Glutamatergic neuron (in vitro differentiated cells): ENCODE measurements around the gene TNS3. TPM values are rescaled to one million over a fixed set of nuclear protein-coding genes. Genes with fewer than 3 reads are reported as not detected.

Source experiments
- DNase-seq: peaks from one replicate; pipeline ENCODE4 v3.0.0; 2022
- H3K27ac Mint-ChIP-seq: one replicate; pipeline ENCODE4 v1.8.0; 2020; ENCODE audit warnings: mild to moderate bottlenecking, mixed read lengths, inconsistent platforms; ENCODE audit not compliant: unreplicated experiment
- H3K27me3 Mint-ChIP-seq: one replicate; pipeline ENCODE4 v1.8.0; 2020; ENCODE audit warnings: mild to moderate bottlenecking, moderate library complexity, mixed read lengths, inconsistent platforms; ENCODE audit not compliant: unreplicated experiment
- H3K36me3 Mint-ChIP-seq: one replicate; pipeline ENCODE4 v1.8.0; 2020; ENCODE audit warnings: mild to moderate bottlenecking, mixed read lengths, inconsistent platforms; ENCODE audit not compliant: unreplicated experiment
- H3K4me1 Mint-ChIP-seq: one replicate; pipeline ENCODE4 v1.8.0; 2020; ENCODE audit warnings: mild to moderate bottlenecking, low read depth, mixed read lengths, inconsistent platforms; ENCODE audit not compliant: unreplicated experiment
- H3K4me3 Mint-ChIP-seq: one replicate; pipeline ENCODE4 v1.8.0; 2020; ENCODE audit warnings: mild to moderate bottlenecking, mixed read lengths, inconsistent platforms; ENCODE audit not compliant: unreplicated experiment
- H3K9me3 Mint-ChIP-seq: one replicate; pipeline ENCODE4 v1.8.0; 2020; ENCODE audit warnings: mild to moderate bottlenecking, moderate library complexity, mixed read lengths, inconsistent platforms; ENCODE audit not compliant: unreplicated experiment
- total RNA-seq: library from RNA; stranded (reverse); fragmentation: NEBNext Ultra II Directional; extraction: Animal tissue kit (Norgen Biotek cat#: 25700); gene quantifications from one replicate; pipeline ENCODE4 v1.2.1, GENCODE V29; 2021; ENCODE audit not compliant: unreplicated experiment
- TF ChIP-seq, protein P1 (sequence below): fragments of 200-600 bp; sonication (generic); IDR thresholded peaks from one replicate; pipeline ENCODE4 v1.5.0; 2021; ENCODE audit not compliant: partially characterized antibody, unreplicated experiment

TNS3 gene
- total RNA-seq, 1 donor from 2014 or later = 3.8 TPM

DNA sequence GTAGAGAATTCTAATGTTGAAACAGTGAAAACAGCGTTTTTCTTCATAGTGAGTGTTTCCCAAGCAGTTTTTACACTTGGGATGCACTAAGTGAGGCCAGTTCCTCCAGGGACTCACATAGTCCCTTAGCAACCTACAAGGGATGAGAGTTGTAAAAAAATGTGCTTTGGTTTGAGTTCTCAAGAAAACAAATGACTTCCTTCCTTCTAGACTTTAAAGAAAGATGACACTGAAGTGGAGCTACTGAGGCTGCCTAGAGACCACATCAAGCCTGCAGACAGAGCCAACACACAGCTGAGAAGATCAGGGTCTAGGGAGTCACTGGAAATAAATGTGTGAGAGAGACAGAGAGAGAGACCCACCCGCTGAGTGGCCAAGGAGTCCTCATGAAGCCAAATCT is 264.4 kb downstream of the TNS3 start:
- no peaks in the 10 kb centered on the region for H3K36me3 Mint-ChIP-seq
- no peaks in the 10 kb centered on the region for H3K27me3 Mint-ChIP-seq
- no peak overlapping the region for H3K27ac Mint-ChIP-seq
- H3K4me3 Mint-ChIP-seq = no peak overlapping the region
- TF ChIP-seq, protein P1, sequence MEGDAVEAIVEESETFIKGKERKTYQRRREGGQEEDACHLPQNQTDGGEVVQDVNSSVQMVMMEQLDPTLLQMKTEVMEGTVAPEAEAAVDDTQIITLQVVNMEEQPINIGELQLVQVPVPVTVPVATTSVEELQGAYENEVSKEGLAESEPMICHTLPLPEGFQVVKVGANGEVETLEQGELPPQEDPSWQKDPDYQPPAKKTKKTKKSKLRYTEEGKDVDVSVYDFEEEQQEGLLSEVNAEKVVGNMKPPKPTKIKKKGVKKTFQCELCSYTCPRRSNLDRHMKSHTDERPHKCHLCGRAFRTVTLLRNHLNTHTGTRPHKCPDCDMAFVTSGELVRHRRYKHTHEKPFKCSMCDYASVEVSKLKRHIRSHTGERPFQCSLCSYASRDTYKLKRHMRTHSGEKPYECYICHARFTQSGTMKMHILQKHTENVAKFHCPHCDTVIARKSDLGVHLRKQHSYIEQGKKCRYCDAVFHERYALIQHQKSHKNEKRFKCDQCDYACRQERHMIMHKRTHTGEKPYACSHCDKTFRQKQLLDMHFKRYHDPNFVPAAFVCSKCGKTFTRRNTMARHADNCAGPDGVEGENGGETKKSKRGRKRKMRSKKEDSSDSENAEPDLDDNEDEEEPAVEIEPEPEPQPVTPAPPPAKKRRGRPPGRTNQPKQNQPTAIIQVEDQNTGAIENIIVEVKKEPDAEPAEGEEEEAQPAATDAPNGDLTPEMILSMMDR = no peak
- DNase-seq = no peak
- H3K9me3 Mint-ChIP-seq = peaks cover 3% of the 10 kb centered on the region
- H3K4me1 Mint-ChIP-seq = peaks cover 7% of the 10 kb centered on the region

DNA sequence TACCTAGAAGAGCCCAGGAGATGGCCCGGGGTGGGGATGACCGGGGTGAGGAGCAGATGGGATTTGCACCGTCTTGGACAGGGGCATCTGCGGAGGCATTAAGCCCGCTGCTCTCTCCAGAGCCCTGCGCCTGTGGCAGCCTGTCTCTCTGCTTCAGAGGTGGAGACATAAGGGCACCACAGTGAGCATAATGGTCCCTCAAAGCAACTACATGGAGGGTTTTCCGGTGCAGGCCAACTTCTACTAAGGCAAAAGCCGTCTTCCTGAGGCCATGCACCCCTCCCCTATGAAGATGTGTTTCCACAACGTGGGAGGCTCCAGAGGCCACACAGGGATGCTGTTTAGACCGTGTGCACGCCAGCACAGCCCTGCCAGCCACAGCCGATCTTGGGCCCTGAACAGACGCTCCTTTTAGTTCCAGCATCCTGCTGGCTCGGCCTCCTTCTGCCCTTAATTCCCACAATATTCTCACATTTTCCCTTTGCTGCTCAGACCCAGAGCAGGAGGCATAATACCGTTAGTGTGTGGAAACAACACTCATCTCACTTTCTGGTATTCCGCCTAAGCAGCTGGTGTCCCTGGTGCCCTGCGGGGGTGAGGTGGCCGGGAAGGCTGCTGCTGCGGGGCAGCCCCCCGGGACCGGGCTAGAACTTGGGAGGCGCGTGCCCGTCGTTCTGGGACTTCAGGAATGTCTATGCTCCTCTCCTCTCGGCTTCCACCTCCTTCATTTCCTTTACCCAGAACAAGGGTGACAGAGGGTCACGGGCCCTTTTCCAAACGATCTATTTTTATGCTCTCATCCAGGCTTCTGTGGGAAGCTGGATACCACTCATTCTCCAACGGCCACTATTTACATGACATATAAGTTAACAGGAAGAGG is 266.9 kb downstream of the TNS3 start:
- Mint-ChIP-seq H3K4me1 (peaks cover 7% of the 10 kb centered on the region), H3K27me3 (no peaks in the 10 kb centered on the region), H3K9me3 (peaks cover 3% of the 10 kb centered on the region), H3K27ac (no peak overlapping the region), H3K4me3 (no peak overlapping the region), H3K36me3 (no peaks in the 10 kb centered on the region)
- TF ChIP-seq, protein P1 = no peak
- DNase-seq = no peak

DNA sequence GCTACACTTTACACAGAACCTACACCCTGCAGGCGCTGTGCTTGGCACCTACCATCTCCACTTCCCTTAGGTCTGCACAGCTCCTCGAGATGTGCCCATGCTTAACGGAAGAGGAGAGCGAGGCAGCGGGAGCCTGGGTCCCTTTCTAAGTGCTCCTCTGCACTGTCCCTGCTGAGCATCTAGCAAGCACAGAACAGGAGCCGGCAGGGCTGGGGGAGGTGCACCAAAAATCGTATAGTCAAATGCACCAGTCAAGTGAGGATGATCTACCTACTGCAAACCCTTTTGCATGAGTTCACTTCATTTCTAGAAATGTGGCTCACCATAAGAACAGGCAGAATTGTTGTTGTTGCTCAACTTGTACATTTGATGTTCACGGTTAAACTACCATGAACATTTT is 267.7 kb downstream of the TNS3 start:
- H3K36me3 Mint-ChIP-seq = no peaks in the 10 kb centered on the region
- peaks cover 3% of the 10 kb centered on the region for H3K9me3 Mint-ChIP-seq
- H3K4me3 Mint-ChIP-seq = no peak overlapping the region
- no peak for DNase-seq
- H3K4me1 Mint-ChIP-seq = peaks cover 7% of the 10 kb centered on the region
- H3K27me3 Mint-ChIP-seq = no peaks in the 10 kb centered on the region
- H3K27ac Mint-ChIP-seq = no peak overlapping the region
- TF ChIP-seq, protein P1 = no peak

DNA sequence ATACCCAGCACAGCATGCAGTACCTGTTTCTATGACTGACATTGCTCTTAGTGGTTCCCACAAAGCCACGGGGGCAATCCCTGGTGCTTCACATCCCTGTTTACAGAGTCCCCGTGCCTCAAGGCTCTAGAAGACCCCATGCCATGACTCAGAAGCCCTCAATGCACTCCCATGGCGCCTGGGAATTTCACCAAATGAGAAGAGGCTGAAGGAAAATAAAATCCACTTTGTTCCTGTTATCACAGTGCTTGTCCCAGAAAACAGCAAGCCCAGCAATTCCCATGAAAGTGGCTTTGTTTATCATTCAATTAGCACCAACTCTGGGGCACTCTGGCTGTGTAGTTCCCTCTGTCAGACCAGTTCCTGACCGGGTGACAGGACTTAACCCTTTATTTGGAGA is 268.3 kb downstream of the TNS3 start:
- Mint-ChIP-seq H3K4me3 (no peak overlapping the region), H3K27ac (no peak overlapping the region), H3K27me3 (no peaks in the 10 kb centered on the region), H3K9me3 (peaks cover 6% of the 10 kb centered on the region), H3K4me1 (peaks cover 7% of the 10 kb centered on the region), H3K36me3 (peaks cover 5% of the 10 kb centered on the region)
- TF ChIP-seq, protein P1 = no peak
- DNase-seq = no peak

DNA sequence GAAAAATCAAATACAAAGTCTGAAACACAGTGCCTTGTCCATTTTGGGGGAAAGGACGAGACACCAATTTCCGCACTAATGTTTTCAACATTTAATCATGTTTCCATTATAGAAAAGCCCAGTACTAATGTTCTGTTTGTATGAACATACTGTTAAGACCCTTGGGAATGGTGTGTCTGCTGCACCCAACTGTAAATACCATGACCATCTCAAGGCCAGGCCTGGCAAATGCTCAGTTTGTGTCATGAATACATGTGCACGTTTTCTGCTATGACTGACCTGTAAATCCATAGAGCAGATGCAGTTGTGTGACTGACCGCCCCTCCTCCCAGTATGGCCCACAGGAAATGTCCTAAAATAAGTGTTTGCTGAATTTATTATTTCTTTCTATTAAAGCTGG is 270.0 kb downstream of the TNS3 start:
- DNase-seq = no peak
- no peak overlapping the region for H3K27ac Mint-ChIP-seq
- TF ChIP-seq, protein P1 = no peak
- H3K4me3 Mint-ChIP-seq = no peak overlapping the region
- no peaks in the 10 kb centered on the region for H3K27me3 Mint-ChIP-seq
- H3K9me3 Mint-ChIP-seq = peaks cover 7% of the 10 kb centered on the region
- H3K4me1 Mint-ChIP-seq = peaks cover 7% of the 10 kb centered on the region
- H3K36me3 Mint-ChIP-seq = peaks cover 6% of the 10 kb centered on the region
